Endothelial cell of umbilical vein (primary cell): ENCODE measurements around the gene NTMT2. TPM values are rescaled to one million over a fixed set of nuclear protein-coding genes. Genes with fewer than 3 reads are reported as not detected.

ENCODE experiments used
- BruUV-seq: library from RNA; stranded (reverse); fragments of 400-500 nt; replicated peaks from 2 replicates; lab custom pipeline; 2021; lab: Mats Ljungman, UMichigan
- CTCF ChIA-PET: fragments of 300-600, 350-600 bp; sonication (Branson Sonifier 250); formaldehyde crosslinking; loops from one replicate; lab custom pipeline; 2021; ENCODE audit warnings: antibody characterized with exemption, inconsistent platforms; lab: Charles Lee
- POLR2A ChIA-PET: fragments of 300-600, 350-600 bp; sonication (Branson Sonifier 250); formaldehyde crosslinking; loops from one replicate; lab custom pipeline; 2021; ENCODE audit warnings: antibody characterized with exemption, inconsistent platforms; lab: Charles Lee
- DNase-seq: peaks from one replicate; pipeline ENCODE4 v3.0.0-alpha.2; 2011; ENCODE audit warnings: low read depth, low spot score
- FAIRE-seq: peaks from 2 replicates; lab custom pipeline; 2011; peaks lifted over from hg19 to GRCh38; lab: Jason Lieb, UNC
- H2AFZ ChIP-seq: 2 replicates; pipeline ENCODE4 v1.6.0; 2012; ENCODE audit warnings: low read depth, low read length, control low read depth, inconsistent platforms
- H3K27ac ChIP-seq: 2 replicates; pipeline ENCODE4 v1.5.1; 2011; ENCODE audit warnings: low read depth, mild to moderate bottlenecking, control low read depth, low read length, moderate library complexity; ENCODE audit not compliant: insufficient read depth
- H3K27me3 ChIP-seq, 2 experiments: 2 replicates each; pipeline versions ENCODE4 v1.6.0 to v1.6.1; 2011; ENCODE audit warnings: low read length in 2 of 2, mixed read lengths in 1 of 2; ENCODE audit not compliant: control insufficient read depth in 2 of 2, insufficient read depth in 2 of 2
- H3K36me3 ChIP-seq, 2 experiments: 2 replicates in 1 of 2; 3 replicates in 1 of 2; pipeline ENCODE4 v1.5.1; 2011; ENCODE audit warnings: low read length in 2 of 2, mild to moderate bottlenecking in 1 of 2, moderate library complexity in 1 of 2; ENCODE audit not compliant: control insufficient read depth in 2 of 2, insufficient read depth in 2 of 2; ENCODE audit errors: extremely low read depth in 1 of 2
- H3K4me1 ChIP-seq: 3 replicates; pipeline ENCODE4 v1.5.1; 2011; ENCODE audit warnings: mild to moderate bottlenecking, low read length; ENCODE audit not compliant: control insufficient read depth, insufficient read depth; ENCODE audit errors: extremely low read depth
- H3K4me2 ChIP-seq: 2 replicates; pipeline ENCODE4 v1.6.1; 2011; ENCODE audit warnings: low read length, control low read depth, mixed read lengths; ENCODE audit not compliant: insufficient read depth
- H3K4me3 ChIP-seq, 3 experiments: fragments of 200-600 bp in 1 of 3; sonication (generic), shearing (Covaris generic) in 1 of 3; replicated peaks in 1 of 3; 2 replicates each; pipeline ENCODE4 v1.5.1; 2011 to 2016; ENCODE audit warnings: control low read depth in 3 of 3, low read length in 3 of 3, mild to moderate bottlenecking in 2 of 3, inconsistent platforms in 1 of 3, low read depth in 1 of 3, moderate library complexity in 1 of 3; ENCODE audit not compliant: insufficient read depth in 1 of 3
- H3K79me2 ChIP-seq: 2 replicates; pipeline ENCODE4 v1.6.0; 2012; ENCODE audit warnings: low read length, inconsistent platforms; ENCODE audit not compliant: control insufficient read depth, insufficient read depth
- H3K9ac ChIP-seq: replicated peaks from 2 replicates; pipeline ENCODE3; 2011; ENCODE audit warnings: low read length, control low read depth; ENCODE audit not compliant: insufficient read depth; ENCODE audit errors: extremely low read depth
- H3K9me1 ChIP-seq: replicated peaks from 3 replicates; pipeline ENCODE4 v1.6.0; 2011; ENCODE audit warnings: mild to moderate bottlenecking, low read length; ENCODE audit not compliant: control insufficient read depth, insufficient read depth; ENCODE audit errors: extremely low read depth
- H3K9me3 ChIP-seq: replicated peaks from 2 replicates; pipeline ENCODE4 v1.5.1; 2012; ENCODE audit warnings: low read length, inconsistent platforms; ENCODE audit not compliant: control insufficient read depth, insufficient read depth
- H4K20me1 ChIP-seq: replicated peaks from 2 replicates; pipeline ENCODE3; 2011; ENCODE audit warnings: mild to moderate bottlenecking, low read length; ENCODE audit not compliant: control insufficient read depth, insufficient read depth; ENCODE audit errors: extremely low read depth
- CTCF ChIP-seq, 2 donors: IDR thresholded peaks; 1 replicate in 1 of 2; 2 replicates in 1 of 2; pipeline ENCODE4 v1.5.1; 2011; ENCODE audit warnings: low read length in 2 of 2, mild to moderate bottlenecking in 2 of 2, moderate library complexity in 2 of 2, control low read depth in 1 of 2, inconsistent platforms in 1 of 2, low read depth in 1 of 2; ENCODE audit not compliant: insufficient read depth in 1 of 2; ENCODE audit errors: extremely low read depth in 1 of 2
- EZH2 ChIP-seq: IDR thresholded peaks from 2 replicates; pipeline ENCODE4 v1.6.1; 2012; ENCODE audit warnings: borderline replicate concordance, low read depth, mild to moderate bottlenecking, moderate library complexity, low read length, inconsistent platforms; ENCODE audit not compliant: severe bottlenecking
- FOS ChIP-seq: IDR thresholded peaks from 2 replicates; pipeline ENCODE4 v1.6.1; 2011; ENCODE audit warnings: mild to moderate bottlenecking, low read length, moderate library complexity, borderline replicate concordance; ENCODE audit not compliant: insufficient read depth
- GATA2 ChIP-seq: IDR thresholded peaks from 2 replicates; pipeline ENCODE4 v1.7.0; 2011; ENCODE audit warnings: low read depth, mild to moderate bottlenecking, moderate library complexity, mixed read lengths, low read length; ENCODE audit not compliant: insufficient read length, insufficient read depth
- JUN ChIP-seq: IDR thresholded peaks from 2 replicates; pipeline ENCODE4 v1.6.1; 2011; ENCODE audit warnings: borderline replicate concordance, low read depth; ENCODE audit not compliant: insufficient read length, insufficient read depth
- MAX ChIP-seq: IDR thresholded peaks from 2 replicates; pipeline ENCODE4 v1.6.1; 2011; ENCODE audit not compliant: insufficient read depth, insufficient read length
- MYC ChIP-seq: IDR thresholded peaks from one replicate; pipeline ENCODE4 v1.6.1; 2011; ENCODE audit warnings: mild to moderate bottlenecking, low read depth, low read length
- POLR2A ChIP-seq: IDR thresholded peaks from 2 replicates; pipeline ENCODE4 v1.6.1; 2012; ENCODE audit warnings: low read depth, mild to moderate bottlenecking, control low read depth, low read length
- POLR2AphosphoS5 ChIP-seq: IDR thresholded peaks from 2 replicates; pipeline ENCODE4 v1.6.1; 2012; ENCODE audit warnings: low read depth, mild to moderate bottlenecking, control low read depth, low read length, moderate library complexity; ENCODE audit not compliant: insufficient read depth
- dilution Hi-C: fragments of 300-500 bp; cut with MboI; formaldehyde crosslinking; loops from one replicate; pipeline ENCODE4 v1.15.0; 2019; ENCODE audit warnings: low sequenced_read_pairs; ENCODE audit not compliant: extremely low pct_ligation_motif_present
- intact Hi-C: fragments of 100-400 bp; cut with micrococcal nuclease; formaldehyde crosslinking; loops from one replicate; pipeline ENCODE4 v1.10.0; 2022
- polyA plus RNA-seq, 4 experiments: library from polyadenylated mRNA; depleted of rRNA in 3 of 4; stranded (reverse) in 3 of 4; unstranded in 1 of 4; fragments of >200 nt; gene quantifications; 2 replicates each; pipeline versions ENCODE4 v1.2.1 to v1.2.3, GENCODE V29; 2011 to 2012; ENCODE audit warnings: missing spikeins in 1 of 4
- total RNA-seq: library from RNA; stranded (reverse); gene quantifications from 2 replicates; pipeline ENCODE4 v1.2.3, GENCODE V29; 2021

The NTMT2 gene
- total and polyA plus RNA-seq, 2 donors (not counting 3 experiments of a cell fraction or from before 2014, with no cell fraction given), result not detected

GRCh38 chr1:170174395-170174794 lies 28.6 kb downstream of the NTMT2 start:
- no peak overlapping the region for H3K27ac ChIP-seq
- no peaks in the 10 kb centered on the region for H4K20me1 ChIP-seq
- no peaks in the 10 kb centered on the region for H3K4me1 ChIP-seq
- H3K9me1 ChIP-seq, result no peaks in the 10 kb centered on the region
- DNase-seq, result no peak
- no peaks in the 10 kb centered on the region for H3K79me2 ChIP-seq
- no peak overlapping the region for H3K9ac ChIP-seq
- H3K4me3 ChIP-seq, result no peak overlapping the region
- dilution Hi-C loops (no loop called here), intact Hi-C loops (no loop called here)
- no peak overlapping the region for H2AFZ ChIP-seq
- H3K9me3 ChIP-seq, result no peaks in the 10 kb centered on the region
- no peaks in the 10 kb centered on the region for H3K36me3 ChIP-seq
- H3K27me3 ChIP-seq, result no peaks in the 10 kb centered on the region
- BruUV-seq, result no TSS peak
- FAIRE-seq, result no peak
- ChIA-PET CTCF (no interaction called here), POLR2A (no interaction called here)
- TF ChIP-seq EZH2 (no peak), JUN (no peak), MYC (no peak), MAX (no peak), FOS (no peak), POLR2AphosphoS5 (no peak), CTCF (IDR thresholded peaks at IDR 0.05; ENCODE audit: extremely low read depth in 1 of 2, insufficient read depth in 1 of 2, low read depth in 1 of 2, low read length in 2 of 2) (no peak), GATA2 (no peak), POLR2A (no peak)
- no peak overlapping the region for H3K4me2 ChIP-seq
